Measurements from ENCODE around the gene ERMARD. TPM values are rescaled to one million over a fixed set of nuclear protein-coding genes. Genes with fewer than 3 reads are reported as not detected.

Gene ERMARD
- polyA plus RNA-seq, 3 donors from 2014 or later = 4.2 to 11.6 (median 10.0) TPM

DNA sequence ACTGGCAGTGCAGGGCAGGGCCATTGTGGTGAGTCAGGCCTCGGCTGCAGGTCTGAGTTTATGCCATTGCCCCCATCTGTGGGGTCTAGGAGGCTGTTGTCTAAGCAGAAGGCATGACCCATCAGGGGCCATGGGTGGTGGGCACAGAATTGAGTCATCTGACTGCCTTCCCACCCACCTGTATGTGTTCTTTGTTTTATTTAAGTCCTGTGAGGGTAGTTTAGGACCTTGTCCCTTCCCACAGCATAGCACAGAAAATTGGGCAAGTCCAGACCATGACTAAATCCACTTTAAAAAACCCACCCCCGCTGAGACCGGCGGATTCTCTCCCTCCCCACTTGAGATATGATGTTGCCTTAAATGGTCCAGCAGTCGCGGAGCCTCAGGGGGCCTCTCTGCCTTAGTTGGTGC lies 40.3 kb downstream of the ERMARD start:
- Mint-ChIP-seq H3K4me3 (peak overlapping the region in 3 of 5 donors; percentile 4 to 82 (median 67)), H3K4me1 (peaks cover 14 to 21% of the 10 kb centered on the region in 2 donors), H3K27me3 (ENCODE audit: low read depth in 3 of 3) (peaks cover 15 to 29% (median 18%) of the 10 kb centered on the region in 3 donors), H3K36me3 (no peaks in the 10 kb centered on the region), H3K9me3 (peaks cover 0 to 1% (median 0%) of the 10 kb centered on the region in 6 donors), H3K27ac (no peak overlapping the region)
- no peak for DNase-seq

DNA sequence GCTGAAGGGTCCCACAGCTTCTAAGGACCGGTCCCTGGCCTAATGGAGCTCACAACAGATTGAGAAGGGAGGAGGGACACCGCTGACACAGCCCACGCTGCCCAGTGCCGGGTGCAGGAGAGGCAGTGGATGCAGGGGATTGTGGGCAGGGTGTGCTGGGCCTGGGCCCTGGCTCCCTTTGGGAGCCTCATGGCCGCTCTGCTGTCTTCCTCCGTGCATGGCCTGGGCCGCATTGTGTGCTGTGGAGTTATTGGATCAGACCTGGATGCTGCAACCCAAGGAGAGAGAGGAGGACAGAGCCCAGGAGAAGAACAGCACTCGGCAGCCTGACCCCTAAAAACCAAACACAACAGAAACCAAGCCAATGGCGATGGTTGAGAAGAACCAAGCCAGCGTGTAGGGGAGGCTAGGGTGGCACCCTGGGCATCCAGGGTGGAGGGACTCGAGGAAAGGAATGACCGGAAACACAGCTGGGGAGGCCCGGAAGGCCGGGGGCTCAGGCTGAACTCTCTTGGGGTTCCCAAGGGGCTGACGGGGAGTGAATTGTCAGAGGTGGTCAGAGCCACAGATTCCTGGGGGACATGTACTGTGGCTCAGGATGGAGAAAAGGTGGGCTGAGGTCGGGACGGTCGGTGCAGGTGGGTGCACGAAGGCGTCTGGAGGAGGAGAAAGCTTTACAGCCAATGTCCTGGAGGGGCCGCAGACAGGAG lies 41.0 kb downstream of the ERMARD start:
- Mint-ChIP-seq H3K4me3 (no peak overlapping the region), H3K27ac (no peak overlapping the region), H3K36me3 (no peaks in the 10 kb centered on the region), H3K4me1 (peaks cover 14 to 21% of the 10 kb centered on the region in 2 donors), H3K9me3 (peaks cover 0 to 1% (median 0%) of the 10 kb centered on the region in 6 donors), H3K27me3 (ENCODE audit: low read depth in 3 of 3) (peaks cover 15 to 33% (median 18%) of the 10 kb centered on the region in 3 donors)
- DNase-seq = no peak

DNA sequence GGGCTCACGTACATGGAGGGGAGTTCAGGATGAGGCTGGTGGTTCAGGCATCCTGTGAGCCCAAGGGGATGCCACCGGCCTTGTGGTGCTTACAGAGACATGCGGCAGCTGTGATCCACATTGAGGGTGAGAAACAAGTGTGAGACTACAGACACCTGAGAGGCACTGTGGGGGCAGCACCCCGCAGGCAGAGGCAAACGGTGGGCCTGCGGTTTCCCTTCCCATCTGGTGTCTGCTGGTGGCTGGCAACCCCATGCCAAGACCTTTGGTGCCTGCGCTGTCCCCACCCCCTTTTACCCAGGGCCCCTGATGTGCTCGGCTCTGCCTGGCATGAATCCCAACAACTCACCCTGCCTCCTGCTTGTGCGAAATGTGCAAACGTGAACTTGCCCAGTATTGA lies 42.0 kb downstream of the ERMARD start:
- H3K27me3 Mint-ChIP-seq (ENCODE audit: low read depth in 3 of 3) = peaks cover 15 to 36% (median 18%) of the 10 kb centered on the region in 3 donors
- H3K9me3 Mint-ChIP-seq = peaks cover 0 to 1% (median 0%) of the 10 kb centered on the region in 6 donors
- DNase-seq = no peak
- peaks cover 14 to 21% of the 10 kb centered on the region in 2 donors for H3K4me1 Mint-ChIP-seq
- H3K27ac Mint-ChIP-seq = no peak overlapping the region
- no peak overlapping the region for H3K4me3 Mint-ChIP-seq
- no peaks in the 10 kb centered on the region for H3K36me3 Mint-ChIP-seq

DNA sequence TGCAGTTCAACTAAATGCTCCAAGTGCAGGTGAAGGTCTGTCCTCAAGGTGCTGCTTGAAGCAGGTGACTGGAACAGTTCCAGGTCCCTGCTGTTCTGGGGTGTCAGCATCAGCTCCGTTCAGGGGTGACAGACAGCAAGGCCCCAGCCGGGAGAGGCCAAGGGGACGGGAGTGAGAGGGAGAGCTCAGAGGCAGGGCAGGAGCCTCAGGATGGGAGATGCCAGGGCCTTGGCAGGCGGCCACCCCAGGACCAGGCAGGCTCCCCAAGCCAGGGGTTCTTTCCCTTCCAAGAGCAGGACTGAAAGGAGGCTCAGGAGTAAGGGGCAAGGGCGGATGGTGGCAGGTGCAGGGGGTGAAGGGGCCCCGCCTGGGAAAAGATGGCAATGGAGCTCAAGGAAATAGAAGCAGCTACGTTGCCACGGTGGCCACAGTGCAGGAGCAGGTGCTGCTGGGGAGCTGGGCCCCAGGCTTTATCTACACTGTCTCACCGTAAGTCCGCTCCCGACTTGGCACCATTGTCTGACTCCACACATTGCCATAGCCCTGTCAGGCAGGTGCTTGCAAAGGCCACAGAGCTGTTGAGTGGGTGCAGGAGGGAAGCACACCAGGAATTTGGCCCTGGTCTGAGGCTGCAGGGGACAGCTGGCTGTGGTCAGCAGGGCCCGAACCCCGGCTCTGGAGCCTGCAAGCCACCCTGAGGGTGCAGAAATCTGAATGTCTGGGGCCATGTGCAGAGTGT lies 43.1 kb downstream of the ERMARD start:
- Mint-ChIP-seq H3K9me3 (peaks cover 0 to 1% (median 0%) of the 10 kb centered on the region in 6 donors), H3K27me3 (ENCODE audit: low read depth in 3 of 3) (peaks cover 11 to 38% (median 22%) of the 10 kb centered on the region in 3 donors), H3K36me3 (no peaks in the 10 kb centered on the region), H3K4me1 (peaks cover 14 to 21% of the 10 kb centered on the region in 2 donors), H3K27ac (no peak overlapping the region), H3K4me3 (no peak overlapping the region)
- DNase-seq = no peak

DNA sequence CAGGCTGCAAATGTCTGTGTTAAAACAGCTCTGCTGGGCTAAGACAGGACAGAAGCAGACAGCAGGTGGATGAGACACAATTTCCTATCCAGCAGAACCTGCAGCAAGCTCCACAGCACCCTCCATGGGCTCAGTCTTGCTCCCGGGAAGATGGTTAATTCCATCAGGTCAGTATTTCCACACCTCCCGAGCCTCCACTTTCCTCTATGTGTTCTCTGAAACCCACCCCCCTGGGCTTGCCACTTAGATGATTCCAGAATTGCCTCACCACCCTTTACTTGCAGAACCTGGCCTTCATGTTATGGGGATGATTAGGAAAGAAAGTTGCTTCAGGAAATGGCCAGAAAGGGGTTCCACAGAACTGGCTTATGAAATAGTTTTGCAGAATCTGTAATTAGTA lies 43.8 kb downstream of the ERMARD start:
- Mint-ChIP-seq H3K9me3 (peaks cover 0 to 1% (median 0%) of the 10 kb centered on the region in 6 donors), H3K36me3 (no peaks in the 10 kb centered on the region), H3K27me3 (ENCODE audit: low read depth in 3 of 3) (peaks cover 11 to 32% (median 19%) of the 10 kb centered on the region in 3 donors), H3K27ac (no peak overlapping the region), H3K4me1 (peaks cover 7 to 15% of the 10 kb centered on the region in 2 donors), H3K4me3 (no peak overlapping the region)
- DNase-seq = no peak

DNA sequence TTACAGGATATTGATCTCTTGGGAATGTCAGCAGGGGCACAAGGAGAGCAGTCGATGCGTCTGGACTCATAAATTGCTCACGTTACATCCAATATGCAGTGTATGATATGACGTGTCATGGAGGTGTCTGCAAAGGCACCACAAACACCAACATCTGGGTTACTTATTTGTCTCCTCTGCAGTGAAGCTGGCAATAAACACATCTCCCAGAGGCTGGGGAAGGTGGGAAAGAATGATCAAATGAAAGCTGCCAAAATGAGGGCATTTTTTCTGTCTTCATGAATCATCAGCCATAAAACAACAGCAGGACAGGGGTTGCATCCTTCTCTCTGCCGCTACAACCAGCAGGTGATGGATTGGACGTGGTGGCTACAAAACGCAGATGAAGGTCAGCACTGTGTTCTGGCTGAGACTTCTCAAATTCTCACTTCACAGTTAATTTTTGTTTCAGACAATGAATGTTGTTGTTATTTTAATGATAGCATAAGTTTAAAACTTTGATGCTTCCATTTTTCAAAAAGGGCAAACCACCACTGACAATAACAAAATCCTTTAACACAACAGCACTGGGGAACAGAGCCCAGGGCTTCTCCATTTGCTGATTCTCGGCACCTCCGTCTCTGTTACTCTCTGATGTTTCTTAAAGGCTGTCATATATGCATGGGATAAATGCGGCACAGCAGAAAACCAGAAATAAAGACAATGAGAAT lies 47.5 kb downstream of the ERMARD start:
- Mint-ChIP-seq H3K27ac (no peak overlapping the region), H3K4me3 (no peak overlapping the region), H3K9me3 (no peaks in the 10 kb centered on the region), H3K27me3 (ENCODE audit: low read depth in 3 of 3) (peaks cover 7 to 26% (median 17%) of the 10 kb centered on the region in 3 donors), H3K4me1 (peaks cover 12 to 14% of the 10 kb centered on the region in 2 donors), H3K36me3 (no peaks in the 10 kb centered on the region)
- DNase-seq = no peak

DNA sequence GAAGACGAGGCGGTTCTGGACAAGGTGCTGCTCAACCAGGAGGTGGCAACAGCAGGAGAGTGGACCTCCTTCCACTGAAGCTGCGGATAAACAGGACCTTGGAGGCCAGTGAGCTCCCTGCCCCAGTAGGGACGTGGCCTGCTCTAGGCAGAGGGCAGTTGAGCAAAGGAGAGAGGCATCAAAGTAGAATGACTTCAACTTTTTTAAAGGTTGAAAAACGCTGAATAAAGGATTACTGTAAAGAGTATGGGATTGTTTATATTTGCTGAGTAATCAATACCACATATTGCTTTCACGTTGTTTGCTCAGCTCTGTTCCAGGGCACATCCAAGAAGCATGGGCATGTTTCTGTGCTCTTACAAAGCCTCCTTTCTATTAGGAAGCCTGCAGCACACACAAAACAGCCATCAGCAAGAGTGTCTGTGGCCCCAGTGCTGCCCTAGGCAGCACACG lies 48.1 kb downstream of the ERMARD start:
- H3K4me1 Mint-ChIP-seq = peaks cover 18 to 20% of the 10 kb centered on the region in 2 donors
- H3K4me3 Mint-ChIP-seq = no peak overlapping the region
- no peaks in the 10 kb centered on the region for H3K9me3 Mint-ChIP-seq
- peaks cover 11 to 29% (median 22%) of the 10 kb centered on the region in 3 donors for H3K27me3 Mint-ChIP-seq (ENCODE audit: low read depth in 3 of 3)
- DNase-seq = no peak
- no peak overlapping the region for H3K27ac Mint-ChIP-seq
- H3K36me3 Mint-ChIP-seq = no peaks in the 10 kb centered on the region

DNA sequence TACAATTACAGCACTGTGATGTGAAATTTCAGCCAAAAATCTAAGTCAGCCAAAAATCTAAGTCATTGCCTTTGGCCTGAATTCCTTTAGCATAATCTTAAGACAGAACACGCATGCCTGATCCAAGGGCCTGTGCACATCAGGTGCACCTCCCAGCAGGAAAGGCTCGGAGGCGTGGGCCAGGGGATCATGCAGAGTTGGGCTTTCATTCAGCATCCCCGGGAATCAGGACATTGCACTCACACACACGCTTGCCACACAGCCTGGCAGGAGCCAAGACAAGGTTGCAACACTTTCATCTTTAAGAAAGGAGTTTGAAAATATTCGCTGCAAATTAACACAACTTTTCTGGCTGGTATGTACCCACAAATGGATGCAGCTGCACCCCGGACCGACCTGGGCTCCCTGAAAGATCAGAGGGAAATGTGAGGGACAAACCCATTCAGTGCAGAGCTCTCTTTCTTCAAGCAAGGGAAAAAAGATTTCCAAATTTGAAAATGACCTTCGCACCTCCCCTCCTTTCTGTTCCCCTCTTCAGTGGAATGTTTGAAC lies 48.8 kb downstream of the ERMARD start:
- Mint-ChIP-seq H3K9me3 (peaks cover 0 to 5% (median 1%) of the 10 kb centered on the region in 6 donors), H3K27ac (no peak overlapping the region), H3K4me1 (peaks cover 25 to 27% of the 10 kb centered on the region in 2 donors), H3K36me3 (no peaks in the 10 kb centered on the region), H3K4me3 (no peak overlapping the region), H3K27me3 (ENCODE audit: low read depth in 3 of 3) (peaks cover 18 to 29% (median 27%) of the 10 kb centered on the region in 3 donors)
- DNase-seq = no peak

DNA sequence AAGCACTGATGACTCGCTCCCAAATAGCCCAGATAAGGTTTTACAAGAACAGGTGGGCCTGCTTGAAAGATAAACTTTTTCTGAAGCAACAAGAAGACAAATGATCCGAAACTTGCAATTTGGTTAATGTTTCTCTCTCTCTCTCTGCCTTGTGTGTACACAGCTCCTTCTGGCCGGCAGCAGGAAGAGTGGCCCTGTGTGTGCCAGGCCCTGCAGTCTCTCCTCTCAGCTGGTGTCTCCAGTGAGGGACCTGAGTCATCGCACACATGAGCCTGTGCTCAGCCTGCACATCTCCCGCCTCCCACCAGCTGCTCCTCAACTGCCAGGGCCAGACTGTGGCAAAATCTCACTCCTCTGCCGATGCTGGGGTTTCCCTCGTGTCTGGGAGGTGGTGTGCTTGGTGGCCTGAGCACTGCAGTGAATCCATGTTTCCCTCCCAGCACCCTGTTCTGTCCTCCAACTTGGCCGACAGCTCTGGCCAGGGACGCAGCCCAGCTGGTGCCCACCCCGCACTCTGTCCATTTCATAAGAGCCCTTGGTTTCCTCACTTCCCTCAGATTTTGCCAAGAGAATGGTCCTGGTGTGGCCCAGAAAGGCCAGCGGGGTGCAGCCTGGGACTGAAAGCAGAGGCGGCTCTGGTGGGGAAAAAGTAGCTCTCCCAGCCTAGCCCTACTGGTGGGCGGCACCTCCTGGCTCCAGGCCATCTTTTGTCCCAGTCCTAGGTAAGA lies 49.4 kb downstream of the ERMARD start:
- DNase-seq = no peak
- peaks cover 24 to 34% (median 32%) of the 10 kb centered on the region in 3 donors for H3K27me3 Mint-ChIP-seq (ENCODE audit: low read depth in 3 of 3)
- H3K9me3 Mint-ChIP-seq = peaks cover 2 to 11% (median 7%) of the 10 kb centered on the region in 6 donors
- H3K36me3 Mint-ChIP-seq = no peaks in the 10 kb centered on the region
- H3K27ac Mint-ChIP-seq = no peak overlapping the region
- H3K4me1 Mint-ChIP-seq = peaks cover 31 to 33% of the 10 kb centered on the region in 2 donors
- H3K4me3 Mint-ChIP-seq = no peak overlapping the region

DNA sequence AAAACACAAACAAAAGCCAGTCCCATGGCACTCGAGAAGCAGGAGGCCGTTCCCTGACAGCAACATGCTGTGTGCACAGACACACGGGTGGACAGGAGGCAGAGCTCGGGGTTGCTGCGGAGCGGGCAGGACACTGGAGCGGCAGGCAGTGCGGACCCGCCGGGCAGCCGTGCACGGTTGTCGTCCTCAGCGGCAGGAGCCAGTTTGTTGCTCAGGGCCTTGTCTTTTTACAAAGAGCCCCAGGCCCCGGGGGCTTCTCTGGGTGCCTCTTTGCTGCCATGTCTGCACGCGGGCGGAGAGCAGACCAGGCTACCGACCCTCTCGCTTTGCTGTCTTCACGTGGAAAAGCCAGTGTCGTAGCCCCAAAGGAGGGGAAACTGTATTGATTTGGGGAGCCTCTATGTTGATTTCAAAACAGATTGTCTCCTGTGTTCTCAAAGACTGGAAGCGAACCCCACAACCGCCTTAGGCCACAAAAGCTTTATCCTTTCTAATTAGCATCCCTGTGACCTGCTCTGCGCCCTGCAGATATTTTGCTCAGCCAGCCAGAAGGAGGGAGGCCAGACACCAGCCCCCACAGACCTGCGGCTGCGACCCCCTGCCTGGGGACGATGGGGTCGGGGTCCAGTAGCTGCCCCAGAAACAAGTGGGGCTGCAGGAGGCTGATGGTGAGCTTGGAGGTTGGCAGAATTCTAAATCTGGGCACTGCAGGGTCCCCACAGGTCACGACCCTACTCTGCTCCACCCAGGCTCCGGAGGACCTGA lies 50.2 kb downstream of the ERMARD start:
- no peak for DNase-seq
- peaks cover 32 to 40% (median 40%) of the 10 kb centered on the region in 3 donors for H3K27me3 Mint-ChIP-seq (ENCODE audit: low read depth in 3 of 3)

DNA sequence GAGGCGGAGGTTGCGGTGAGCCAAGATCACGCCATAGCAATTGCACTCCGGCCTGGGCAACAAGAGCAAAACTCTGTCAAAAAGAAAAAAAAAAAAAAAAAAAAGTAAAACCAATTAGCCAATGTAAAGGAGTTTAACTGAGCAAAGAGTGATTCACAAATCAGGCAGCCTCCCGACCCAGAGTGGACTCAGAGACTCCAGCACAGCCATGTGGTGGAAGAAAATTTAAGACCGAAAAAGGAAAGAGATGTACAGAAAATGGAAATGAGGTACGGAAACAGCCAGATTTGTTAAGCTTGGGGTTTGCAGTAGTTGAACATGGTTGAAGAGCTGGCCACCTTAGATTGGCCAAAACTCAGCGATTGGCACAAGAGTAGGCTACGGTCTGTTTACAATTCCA lies 51.4 kb downstream of the ERMARD start:
- Mint-ChIP-seq H3K27ac (no peak overlapping the region), H3K4me3 (peak overlapping the region in 4 of 5 donors; percentile 33 to 67 (median 57)), H3K36me3 (peaks cover 0 to 4% (median 0%) of the 10 kb centered on the region in 3 donors), H3K4me1 (peaks cover 49 to 53% of the 10 kb centered on the region in 2 donors), H3K27me3 (ENCODE audit: low read depth in 3 of 3) (peaks cover 42 to 50% (median 45%) of the 10 kb centered on the region in 3 donors), H3K9me3 (peaks cover 8 to 22% (median 17%) of the 10 kb centered on the region in 6 donors)
- DNase-seq = no peak

More for the DNA sequence above, 50.2 kb downstream of the ERMARD start:
- H3K27ac Mint-ChIP-seq = no peak overlapping the region
- peaks cover 39 to 41% of the 10 kb centered on the region in 2 donors for H3K4me1 Mint-ChIP-seq
- H3K36me3 Mint-ChIP-seq = peaks cover 0 to under 1% (median 0%) of the 10 kb centered on the region in 3 donors
- H3K9me3 Mint-ChIP-seq = peaks cover 5 to 16% (median 12%) of the 10 kb centered on the region in 6 donors
- H3K4me3 Mint-ChIP-seq = no peak overlapping the region

DNA sequence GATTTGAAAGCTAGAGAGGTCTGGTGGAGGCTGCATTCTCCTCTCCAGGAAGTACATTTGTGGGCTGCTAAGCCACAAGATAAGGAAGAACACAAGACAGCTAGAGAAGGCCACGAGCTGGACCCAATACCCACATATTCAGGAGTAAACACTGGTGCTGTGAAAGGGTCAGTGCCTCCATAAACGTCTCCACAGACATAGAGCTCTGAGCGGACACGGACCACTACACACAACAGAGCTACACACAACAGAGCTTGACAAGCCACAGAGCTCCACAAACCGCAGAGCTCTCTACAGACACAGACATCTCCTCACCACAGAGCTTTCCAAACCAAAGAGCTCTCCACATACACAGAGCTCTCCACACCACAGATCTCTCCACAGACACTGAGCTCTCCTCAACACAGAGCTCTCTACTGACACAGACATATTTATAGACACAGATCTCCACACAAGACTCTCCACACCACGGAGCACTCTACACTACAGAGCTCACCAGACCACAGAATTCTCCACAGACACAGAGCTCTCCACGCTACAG lies 51.9 kb downstream of the ERMARD start:
- H3K4me3 Mint-ChIP-seq = peak overlapping the region; percentile 32 to 67 (median 55)

More for the DNA sequence above, 51.9 kb downstream of the ERMARD start:
- peak overlapping the region in 2 of 6 donors; percentile 0 to 1 for H3K27ac Mint-ChIP-seq
- H3K4me1 Mint-ChIP-seq = peaks cover 53 to 57% of the 10 kb centered on the region in 2 donors
- H3K36me3 Mint-ChIP-seq = peaks cover 0 to 4% (median 0%) of the 10 kb centered on the region in 3 donors
- H3K27me3 Mint-ChIP-seq (ENCODE audit: low read depth in 3 of 3) = peaks cover 43 to 50% (median 48%) of the 10 kb centered on the region in 3 donors
- peak; percentile 31 to 44 (median 43) for DNase-seq
- peaks cover 8 to 22% (median 17%) of the 10 kb centered on the region in 6 donors for H3K9me3 Mint-ChIP-seq

Measured in immature natural killer cell (primary cell).